ENCODE results near the gene RNU6-9.

- TF ChIP-seq, protein P1, sequence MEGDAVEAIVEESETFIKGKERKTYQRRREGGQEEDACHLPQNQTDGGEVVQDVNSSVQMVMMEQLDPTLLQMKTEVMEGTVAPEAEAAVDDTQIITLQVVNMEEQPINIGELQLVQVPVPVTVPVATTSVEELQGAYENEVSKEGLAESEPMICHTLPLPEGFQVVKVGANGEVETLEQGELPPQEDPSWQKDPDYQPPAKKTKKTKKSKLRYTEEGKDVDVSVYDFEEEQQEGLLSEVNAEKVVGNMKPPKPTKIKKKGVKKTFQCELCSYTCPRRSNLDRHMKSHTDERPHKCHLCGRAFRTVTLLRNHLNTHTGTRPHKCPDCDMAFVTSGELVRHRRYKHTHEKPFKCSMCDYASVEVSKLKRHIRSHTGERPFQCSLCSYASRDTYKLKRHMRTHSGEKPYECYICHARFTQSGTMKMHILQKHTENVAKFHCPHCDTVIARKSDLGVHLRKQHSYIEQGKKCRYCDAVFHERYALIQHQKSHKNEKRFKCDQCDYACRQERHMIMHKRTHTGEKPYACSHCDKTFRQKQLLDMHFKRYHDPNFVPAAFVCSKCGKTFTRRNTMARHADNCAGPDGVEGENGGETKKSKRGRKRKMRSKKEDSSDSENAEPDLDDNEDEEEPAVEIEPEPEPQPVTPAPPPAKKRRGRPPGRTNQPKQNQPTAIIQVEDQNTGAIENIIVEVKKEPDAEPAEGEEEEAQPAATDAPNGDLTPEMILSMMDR (IDR thresholded peaks at IDR 0.05; ENCODE audit: insufficient read depth, low read length, poor library complexity, severe bottlenecking) = no peak
- TF ChIP-seq EZH2phosphoT487 (conservative IDR thresholded peaks at IDR 0.05; ENCODE audit: low read length) = no peak
These were observed 31.8 kb downstream of the RNU6-9 start for GRCh38 chr19:925087-925525.
